Endodermal cell (in vitro differentiated cells): ENCODE results near the gene RCAN2. TPM values are rescaled to one million over a fixed set of nuclear protein-coding genes. Genes with fewer than 3 reads are reported as not detected.

ENCODE experiments used
- DNase-seq: peaks from one replicate; pipeline ENCODE4 v3.0.0-alpha.2; 2017
- H3K27ac ChIP-seq: 2 replicates; pipeline ENCODE4 v1.5.1; 2013; ENCODE audit warnings: mild to moderate bottlenecking, low read depth, low read length, moderate library complexity
- H3K27me3 ChIP-seq: 2 replicates; pipeline ENCODE4 v1.6.1; 2013; ENCODE audit warnings: mild to moderate bottlenecking, low read length, moderate library complexity; ENCODE audit not compliant: insufficient read depth, control insufficient read depth, poor library complexity, severe bottlenecking
- H3K36me3 ChIP-seq: 2 replicates; pipeline ENCODE4 v1.7.0; 2013; ENCODE audit warnings: mild to moderate bottlenecking, low read length, moderate library complexity; ENCODE audit not compliant: control insufficient read depth, insufficient read depth
- H3K4me1 ChIP-seq: one replicate; pipeline ENCODE4 v1.7.0; 2013; ENCODE audit warnings: low read length; ENCODE audit not compliant: control insufficient read depth, insufficient read depth
- H3K4me3 ChIP-seq: 2 replicates; pipeline ENCODE4 v1.5.1; 2013; ENCODE audit warnings: mild to moderate bottlenecking, low read length, moderate library complexity
- H3K9ac ChIP-seq: 2 replicates; pipeline ENCODE4 v1.6.1; 2013; ENCODE audit warnings: mild to moderate bottlenecking, low read length, moderate library complexity; ENCODE audit not compliant: poor library complexity, severe bottlenecking; ENCODE audit errors: extremely low read depth
- H3K9me3 ChIP-seq: 2 replicates; pipeline ENCODE4 v1.6.1; 2013; ENCODE audit warnings: mild to moderate bottlenecking, low read length, moderate library complexity; ENCODE audit not compliant: control insufficient read depth
- H3K27ac Mint-ChIP-seq: 2 replicates; pipeline ENCODE4 v1.8.0; 2020; ENCODE audit warnings: mixed read lengths
- H3K27me3 Mint-ChIP-seq: 2 replicates; pipeline ENCODE4 v1.8.0; 2021; ENCODE audit warnings: mild to moderate bottlenecking, mixed read lengths; ENCODE audit not compliant: insufficient read depth
- H3K36me3 Mint-ChIP-seq: 2 replicates; pipeline ENCODE4 v1.8.0; 2020; ENCODE audit warnings: low read depth, mixed read lengths
- H3K4me1 Mint-ChIP-seq: 2 replicates; pipeline ENCODE4 v1.8.0; 2020; ENCODE audit warnings: mixed read lengths
- H3K4me3 Mint-ChIP-seq: 2 replicates; pipeline ENCODE4 v1.8.0; 2020; ENCODE audit warnings: mild to moderate bottlenecking, moderate library complexity, mixed read lengths
- H3K9me3 Mint-ChIP-seq: 2 replicates; pipeline ENCODE4 v1.8.0; 2020; ENCODE audit warnings: mild to moderate bottlenecking, mixed read lengths
- CTCF ChIP-seq: fragments of 200-600 bp; sonication (generic); conservative IDR thresholded peaks from 2 replicates; pipeline ENCODE4 v1.5.0; 2021; ENCODE audit warnings: antibody characterized with exemption, mild to moderate bottlenecking
- WGBS, 2 experiments: methylation state at CpG; one replicate each; pipeline versions ENCODE4 v1.1.5 to v1.1.7; 2013; ENCODE audit warnings: missing lambda C conversion rate in 2 of 2, mixed read lengths in 1 of 2; ENCODE audit not compliant: insufficient coverage in 1 of 2, insufficient read length in 1 of 2; 5-methylcytosine and 5-hydroxymethylcytosine counted together
- total RNA-seq, 2 donors: library from RNA; stranded (reverse); fragmentation: NEBNext Ultra II Directional in 1 of 2; extraction: Animal tissue kit (Norgen Biotek cat#: 25700) in 1 of 2; gene quantifications; 2 replicates in 1 of 2; 3 replicates in 1 of 2; pipeline ENCODE4 v1.2.1, GENCODE V29; 2021

RCAN2 gene
- total RNA-seq, 2 donors from 2014 or later, result 15.7 to 16.7 TPM

- no peaks in the 10 kb centered on the region for H3K27me3 Mint-ChIP-seq
- no peaks in the 10 kb centered on the region for H3K36me3 Mint-ChIP-seq
- no peaks in the 10 kb centered on the region for H3K27me3 ChIP-seq
- peaks cover 8% of the 10 kb centered on the region for H3K4me1 ChIP-seq
- H3K4me1 Mint-ChIP-seq, result peaks cover 24% of the 10 kb centered on the region
- H3K27ac Mint-ChIP-seq, result no peak overlapping the region
- no peaks in the 10 kb centered on the region for H3K9me3 ChIP-seq
- no peak overlapping the region for H3K27ac ChIP-seq
- no peak overlapping the region for H3K4me3 ChIP-seq
- no peaks in the 10 kb centered on the region for H3K36me3 ChIP-seq
- no peaks in the 10 kb centered on the region for H3K9me3 Mint-ChIP-seq
- no peak overlapping the region for H3K9ac ChIP-seq
- TF ChIP-seq CTCF, result no peak
- H3K4me3 Mint-ChIP-seq, result no peak overlapping the region
- no peak for DNase-seq
- 90 to 94% methylated on average over 3 to 4 of the region's 4 CpGs for WGBS, 2 experiments
These were observed 167.8 kb downstream of the RCAN2 start for GRCh38 chr6:46323312-46323965.

- no peaks in the 10 kb centered on the region for H3K36me3 Mint-ChIP-seq
- no peaks in the 10 kb centered on the region for H3K27me3 ChIP-seq
- no peak overlapping the region for H3K27ac ChIP-seq
- no peaks in the 10 kb centered on the region for H3K9me3 Mint-ChIP-seq
- H3K9me3 ChIP-seq, result no peaks in the 10 kb centered on the region
- no peak overlapping the region for H3K27ac Mint-ChIP-seq
- no peak for TF ChIP-seq CTCF
- WGBS, 2 experiments, result 90 to 100% methylated on average over 1 to 2 of the region's 2 CpGs
- DNase-seq, result no peak
- H3K36me3 ChIP-seq, result no peaks in the 10 kb centered on the region
- H3K27me3 Mint-ChIP-seq, result no peaks in the 10 kb centered on the region
- H3K9ac ChIP-seq, result no peak overlapping the region
- H3K4me1 Mint-ChIP-seq, result peaks cover 16% of the 10 kb centered on the region
- no peak overlapping the region for H3K4me3 Mint-ChIP-seq
- no peak overlapping the region for H3K4me3 ChIP-seq
- H3K4me1 ChIP-seq, result peaks cover 4% of the 10 kb centered on the region
These were observed 170.7 kb downstream of the RCAN2 start for GRCh38 chr6:46320505-46320904.

- no peak for TF ChIP-seq CTCF
These were observed 175.7 kb downstream of the RCAN2 start for GRCh38 chr6:46315589-46315988.

More at GRCh38 chr6:46315589-46315988, 175.7 kb downstream of the RCAN2 start:
- Histone ChIP-seq H3K4me3 (no peak overlapping the region), H3K4me1 (no peaks in the 10 kb centered on the region), H3K9me3 (no peaks in the 10 kb centered on the region), H3K27ac (no peak overlapping the region), H3K9ac (no peak overlapping the region), H3K27me3 (no peaks in the 10 kb centered on the region), H3K36me3 (no peaks in the 10 kb centered on the region)
- DNase-seq, result no peak
- H3K36me3 Mint-ChIP-seq, result no peaks in the 10 kb centered on the region
- no peaks in the 10 kb centered on the region for H3K27me3 Mint-ChIP-seq
- no peaks in the 10 kb centered on the region for H3K9me3 Mint-ChIP-seq
- 80% methylated on average over 1 of the region's 1 CpG; no CpG with 5 or more reads in 1 of the 2 experiments for WGBS, 2 experiments
- H3K27ac Mint-ChIP-seq, result no peak overlapping the region
- H3K4me1 Mint-ChIP-seq, result no peaks in the 10 kb centered on the region
- H3K4me3 Mint-ChIP-seq, result no peak overlapping the region
